SK-N-SH (cell line): ENCODE results near the gene ANHX. TPM values are rescaled to one million over a fixed set of nuclear protein-coding genes. Genes with fewer than 3 reads are reported as not detected.
"Not testable (repeated sequence)": the region's sequence is repeated elsewhere in the genome, so short reads cannot be mapped to it uniquely, and the experiment has no call there.

Experiments used
- CTCF ChIA-PET: fragments of 300-600, 350-600 bp; formaldehyde crosslinking; extraction: SDS; loops from one replicate; lab custom pipeline; 2021; lab: Yijun Ruan, JAX
- POLR2A ChIA-PET: fragments of 350-600 bp; sonication (Branson Sonifier 250); formaldehyde crosslinking; extraction: SDS; loops from one replicate; lab custom pipeline; 2020; ENCODE audit warnings: antibody characterized with exemption, inconsistent platforms; lab: Yijun Ruan, JAX
- DNase-seq: peaks from one replicate; pipeline ENCODE4 v3.0.0; 2012
- H2AFZ ChIP-seq: fragments of 200-600 bp; sonication (generic); 2 replicates; pipeline ENCODE4 v1.8.1; 2016; ENCODE audit warnings: antibody characterized with exemption, mild to moderate bottlenecking, low read depth
- H3F3A ChIP-seq: fragments of 200-600 bp; sonication (generic); replicated peaks from 2 replicates; pipeline ENCODE3; 2016; ENCODE audit warnings: antibody characterized with exemption, mild to moderate bottlenecking; ENCODE audit not compliant: insufficient read depth
- H3K27ac ChIP-seq, 2 experiments: fragments of 200-500 bp in 1 of 2; fragments of 200-600 bp in 1 of 2; sonication (Bioruptor generic) in 1 of 2; sonication (generic), shearing (Covaris generic) in 1 of 2; 2 replicates each; pipeline versions ENCODE4 v1.5.1 to v1.6.1; 2014 to 2016; ENCODE audit warnings: low read depth in 2 of 2, inconsistent platforms in 1 of 2, low read length in 1 of 2, mild to moderate bottlenecking in 1 of 2, mixed read lengths in 1 of 2
- H3K27me3 ChIP-seq: fragments of 200-600 bp; sonication (generic), shearing (Covaris generic); 2 replicates; pipeline ENCODE4 v1.6.1; 2016; ENCODE audit warnings: mixed run types; ENCODE audit not compliant: insufficient read depth
- H3K36me3 ChIP-seq, 2 experiments: fragments of 200-500 bp in 1 of 2; fragments of 200-600 bp in 1 of 2; sonication (Bioruptor generic) in 1 of 2; sonication (generic) in 1 of 2; replicated peaks in 1 of 2; 2 replicates each; pipeline versions ENCODE3 to v1.5.1; 2014 to 2016; ENCODE audit warnings: low read length in 1 of 2, mild to moderate bottlenecking in 1 of 2; ENCODE audit not compliant: insufficient read depth in 2 of 2, control insufficient read depth in 1 of 2
- H3K4me1 ChIP-seq, 2 experiments: fragments of 200-500 bp in 1 of 2; fragments of 200-600 bp in 1 of 2; sonication (Bioruptor generic) in 1 of 2; sonication (generic), shearing (Covaris generic) in 1 of 2; 2 replicates each; pipeline versions ENCODE4 v1.5.1 to v1.6.1; 2014 to 2016; ENCODE audit warnings: low read depth in 1 of 2, low read length in 1 of 2, mixed run types in 1 of 2; ENCODE audit not compliant: insufficient read depth in 2 of 2, control insufficient read depth in 1 of 2
- H3K4me2 ChIP-seq: fragments of 200-600 bp; sonication (generic), shearing (Covaris generic); 2 replicates; pipeline ENCODE4 v1.6.1; 2017; ENCODE audit warnings: mixed run types
- H3K4me3 ChIP-seq, 2 experiments: fragments of 200-500 bp in 1 of 2; fragments of 200-600 bp in 1 of 2; sonication (Bioruptor generic) in 1 of 2; sonication (generic), shearing (Covaris generic) in 1 of 2; 2 replicates each; pipeline versions ENCODE4 v1.5.1 to v1.8.1; 2014 to 2016; ENCODE audit warnings: low read depth in 2 of 2, inconsistent platforms in 1 of 2, low read length in 1 of 2, mild to moderate bottlenecking in 1 of 2, mixed read lengths in 1 of 2, moderate library complexity in 1 of 2
- H3K79me2 ChIP-seq: fragments of 200-600 bp; sonication (generic); 2 replicates; pipeline ENCODE4 v1.8.1; 2017; ENCODE audit warnings: mild to moderate bottlenecking; ENCODE audit not compliant: insufficient read depth
- H3K9ac ChIP-seq: fragments of 200-600 bp; sonication (generic); 2 replicates; pipeline ENCODE4 v1.6.1; 2017; ENCODE audit warnings: mixed run types
- H3K9me2 ChIP-seq: fragments of 200-600 bp; sonication (generic); 2 replicates; pipeline ENCODE4 v1.6.1; 2017; ENCODE audit warnings: mixed run types
- H3K9me3 ChIP-seq: fragments of 200-600 bp; sonication (generic); 2 replicates; pipeline ENCODE4 v1.6.1; 2017; ENCODE audit warnings: mixed run types, mild to moderate bottlenecking, moderate library complexity
- H4K20me1 ChIP-seq: fragments of 200-600 bp; sonication (generic); 2 replicates; pipeline ENCODE4 v1.6.1; 2017; ENCODE audit warnings: mild to moderate bottlenecking, mixed run types; ENCODE audit not compliant: insufficient read depth
- GATA2 ChIP-seq: sonication (generic); formaldehyde crosslinking; IDR thresholded peaks from 2 replicates; pipeline ENCODE4 v1.5.0; 2020; ENCODE audit warnings: mild to moderate bottlenecking, missing genetic modification reagents
- JUND ChIP-seq: IDR thresholded peaks from 2 replicates; pipeline ENCODE4 v1.4.0; 2012
- MAX ChIP-seq: IDR thresholded peaks from 2 replicates; pipeline ENCODE4 v1.4.0; 2012; ENCODE audit warnings: low read depth
- RCOR1 ChIP-seq: fragments of 150-350 bp; IDR thresholded peaks from 2 replicates; pipeline ENCODE4 v1.6.1; 2017; ENCODE audit warnings: antibody characterized with exemption, low read length
- RFX5 ChIP-seq: IDR thresholded peaks from 2 replicates; pipeline ENCODE4 v1.6.1; 2012; ENCODE audit warnings: mild to moderate bottlenecking, improper control_type of control experiment, low read length
- SMC3 ChIP-seq: IDR thresholded peaks from 2 replicates; pipeline ENCODE4 v1.6.1; 2012; ENCODE audit warnings: low read depth, low read length, improper control_type of control experiment
- USF2 ChIP-seq: fragments of 150-350 bp; IDR thresholded peaks from 2 replicates; pipeline ENCODE4 v1.6.1; 2017; ENCODE audit warnings: antibody characterized with exemption, low read length, low read depth, borderline replicate concordance
- WGBS: methylation state at CpG from one replicate; pipeline ENCODE4 v1.1.6; 2017; ENCODE audit warnings: low lambda C conversion rate; 5-methylcytosine and 5-hydroxymethylcytosine counted together
- polyA plus RNA-seq, 3 experiments: library from polyadenylated mRNA; depleted of rRNA; stranded (reverse); fragments of >200 nt; gene quantifications; 2 replicates each; pipeline ENCODE4 v1.2.3, GENCODE V29; 2012

The ANHX gene
- polyA plus RNA-seq, 1 of the 3 experiments (the other 2 are of a cell fraction) = not detected

- no peaks in the 10 kb centered on the region for H3K9me2 ChIP-seq
- no peaks in the 10 kb centered on the region for H3K27me3 ChIP-seq
- no peaks in the 10 kb centered on the region for H3K36me3 ChIP-seq
- no peak overlapping the region for H3K4me3 ChIP-seq
- H3K4me1 ChIP-seq = no peaks in the 10 kb centered on the region
- CTCF ChIA-PET = no interaction called here
- no peak for DNase-seq
- H4K20me1 ChIP-seq = no peaks in the 10 kb centered on the region
- POLR2A ChIA-PET = no interaction called here
- no peaks in the 10 kb centered on the region for H3K9me3 ChIP-seq
- H2AFZ ChIP-seq = no peak overlapping the region
- H3K9ac ChIP-seq = no peak overlapping the region
- no peak overlapping the region for H3K4me2 ChIP-seq
- H3F3A ChIP-seq = no peaks in the 10 kb centered on the region
- H3K27ac ChIP-seq = no peak overlapping the region
- H3K79me2 ChIP-seq = no peaks in the 10 kb centered on the region
- 9% methylated on average over 1 of the region's 1 CpG for WGBS
- TF ChIP-seq MAX (no peak), JUND (no peak), GATA2 (CRISPR knock-in tag) (no peak), SMC3 (no peak)
Observed at GRCh38 chr12:133256321-133256720, 20.6 kb upstream of the ANHX start.

- H3K79me2 ChIP-seq, H3K4me1 ChIP-seq, H3K27me3 ChIP-seq, H3K27ac ChIP-seq, DNase-seq, POLR2A ChIA-PET, H3K36me3 ChIP-seq, H3K4me2 ChIP-seq, H3F3A ChIP-seq, H3K9ac ChIP-seq, H2AFZ ChIP-seq, H3K9me2 ChIP-seq, H4K20me1 ChIP-seq, CTCF ChIA-PET, H3K4me3 ChIP-seq, H3K9me3 ChIP-seq: not testable (repeated sequence)
- 36% methylated on average over 1 of the region's 1 CpG for WGBS
Observed at GRCh38 chr12:133255833-133256232, 20.2 kb upstream of the ANHX start.

GRCh38 chr12:133251732-133252131 is 16.1 kb upstream of the ANHX start:
- WGBS = 0% methylated on average over 6 of the region's 6 CpGs

More at GRCh38 chr12:133251732-133252131, 16.1 kb upstream of the ANHX start:
- Histone ChIP-seq H3K9me2 (no peaks in the 10 kb centered on the region), H3K4me1 (no peaks in the 10 kb centered on the region), H3K9me3 (no peaks in the 10 kb centered on the region), H3F3A (no peaks in the 10 kb centered on the region), H3K9ac (no peak overlapping the region), H4K20me1 (no peaks in the 10 kb centered on the region), H3K79me2 (no peaks in the 10 kb centered on the region), H3K27me3 (no peaks in the 10 kb centered on the region), H3K4me2 (no peak overlapping the region), H3K27ac (no peak overlapping the region), H3K4me3 (no peak overlapping the region), H3K36me3 (no peaks in the 10 kb centered on the region), H2AFZ (no peak overlapping the region)
- ChIA-PET POLR2A (no interaction called here), CTCF (no interaction called here)
- no peak for DNase-seq
- TF ChIP-seq RFX5 (no peak), USF2 (no peak), SMC3 (no peak), RCOR1 (no peak)
